HEK293 (cell line): ENCODE measurements around the gene FBLN2.
"Not testable (repeated sequence)": the region's sequence is repeated elsewhere in the genome, so short reads cannot be mapped to it uniquely, and the experiment has no call there.

Source experiments
- CTCF ChIA-PET: fragments of 350-600 bp; formaldehyde crosslinking; extraction: SDS; loops from one replicate; lab custom pipeline; 2021; ENCODE audit warnings: antibody characterized with exemption; lab: Yijun Ruan, JAX
- POLR2A ChIA-PET: fragments of 300-600 bp; formaldehyde crosslinking; extraction: SDS; loops from one replicate; lab custom pipeline; 2020; ENCODE audit warnings: antibody characterized with exemption, inconsistent platforms; lab: Yijun Ruan, JAX
- H3K27ac ChIP-seq: fragments of 200-500 bp; sonication (Bioruptor generic); 2 replicates; pipeline ENCODE4 v1.5.1; 2014; ENCODE audit warnings: low read depth, low read length, control low read depth, inconsistent platforms; ENCODE audit errors: extremely low read depth
- H3K36me3 ChIP-seq, 2 experiments: fragments of 200-500 bp in 1 of 2; sonication (Bioruptor generic) in 1 of 2; 1 replicate in 1 of 2; 2 replicates in 1 of 2; pipeline ENCODE4 v1.5.1; 2014 to 2017; ENCODE audit warnings: inconsistent platforms in 2 of 2, low read length in 2 of 2; ENCODE audit not compliant: control insufficient read depth in 2 of 2, insufficient read depth in 1 of 2
- H3K4me1 ChIP-seq: fragments of 200-500 bp; sonication (Bioruptor generic); 2 replicates; pipeline ENCODE4 v1.5.1; 2014; ENCODE audit warnings: mild to moderate bottlenecking, low read length, inconsistent platforms; ENCODE audit not compliant: control insufficient read depth, insufficient read depth
- H3K4me3 ChIP-seq: 2 replicates; pipeline ENCODE4 v1.5.1; 2011; ENCODE audit warnings: low read depth, mild to moderate bottlenecking, control low read depth, low read length, moderate library complexity
- H3K9me3 ChIP-seq: fragments of 200-500 bp; sonication (Bioruptor generic); 2 replicates; pipeline ENCODE4 v1.5.1; 2014; ENCODE audit warnings: low read depth, low read length, inconsistent platforms; ENCODE audit not compliant: control insufficient read depth, insufficient read depth
- GFI1B ChIP-seq: fragments of 450-650 bp; formaldehyde crosslinking; IDR thresholded peaks from 2 replicates; pipeline ENCODE4 v1.5.1; 2016; ENCODE audit warnings: missing biosample characterization, missing genetic modification characterization
- MYNN ChIP-seq: fragments of 450-650 bp; formaldehyde crosslinking; IDR thresholded peaks from 2 replicates; pipeline ENCODE4 v1.5.1; 2016; ENCODE audit warnings: missing biosample characterization, missing genetic modification characterization, borderline replicate concordance
- PRDM1 ChIP-seq: fragments of 450-650 bp; formaldehyde crosslinking; IDR thresholded peaks from 2 replicates; pipeline ENCODE4; 2016; ENCODE audit warnings: missing biosample characterization, missing genetic modification characterization
- ZNF114 ChIP-seq: fragments of 450-650 bp; formaldehyde crosslinking; IDR thresholded peaks from 2 replicates; pipeline ENCODE4 v1.5.0; 2017; ENCODE audit warnings: missing biosample characterization, missing genetic modification characterization
- ZNF146 ChIP-seq: fragments of 450-650 bp; formaldehyde crosslinking; IDR thresholded peaks from 2 replicates; pipeline ENCODE4 v1.5.1; 2016; ENCODE audit warnings: missing biosample characterization, missing genetic modification characterization
- ZNF366 ChIP-seq: fragments of 450-650 bp; formaldehyde crosslinking; conservative IDR thresholded peaks from 2 replicates; pipeline ENCODE4 v1.5.1; 2016; ENCODE audit warnings: missing biosample characterization, missing genetic modification characterization
- ZNF416 ChIP-seq: fragments of 450-650 bp; formaldehyde crosslinking; IDR thresholded peaks from 2 replicates; pipeline ENCODE4 v1.5.1; 2016; ENCODE audit warnings: missing biosample characterization, missing genetic modification characterization
- ZNF571 ChIP-seq: fragments of 450-650 bp; formaldehyde crosslinking; IDR thresholded peaks from 2 replicates; pipeline ENCODE4 v1.5.0; 2017; ENCODE audit warnings: missing biosample characterization, missing genetic modification characterization
- ZNF664 ChIP-seq: fragments of 450-650 bp; formaldehyde crosslinking; IDR thresholded peaks from 2 replicates; pipeline ENCODE4 v1.5.1; 2016; ENCODE audit warnings: missing biosample characterization, missing genetic modification characterization
- TF ChIP-seq, protein P1 (sequence below): fragments of 450-650 bp; formaldehyde crosslinking; IDR thresholded peaks from 2 replicates; pipeline ENCODE4 v1.5.1; 2016; ENCODE audit warnings: missing biosample characterization, missing genetic modification characterization
- TF ChIP-seq, protein P2 (sequence below): fragments of 450-650 bp; formaldehyde crosslinking; IDR thresholded peaks from 2 replicates; pipeline ENCODE4 v1.5.1; 2017; ENCODE audit warnings: missing biosample characterization, missing genetic modification characterization
- TF ChIP-seq, protein P3 (sequence below): fragments of 450-650 bp; formaldehyde crosslinking; conservative IDR thresholded peaks from 2 replicates; pipeline ENCODE4 v1.5.1; 2016; ENCODE audit warnings: low read depth, missing biosample characterization, missing genetic modification characterization
- TF ChIP-seq, protein P4 (sequence below): fragments of 450-650 bp; formaldehyde crosslinking; IDR thresholded peaks from 2 replicates; pipeline ENCODE4 v1.5.1; 2016; ENCODE audit warnings: missing biosample characterization, missing genetic modification characterization
- TF ChIP-seq, protein P5 (sequence below): fragments of 450-650 bp; formaldehyde crosslinking; IDR thresholded peaks from 2 replicates; pipeline ENCODE4 v1.5.1; 2016; ENCODE audit warnings: missing biosample characterization, missing genetic modification characterization
- TF ChIP-seq, protein P6 (sequence below): fragments of 450-650 bp; formaldehyde crosslinking; IDR thresholded peaks from 2 replicates; pipeline ENCODE4 v1.5.1; 2016; ENCODE audit warnings: missing biosample characterization, missing genetic modification characterization

The FBLN2 gene

DNA sequence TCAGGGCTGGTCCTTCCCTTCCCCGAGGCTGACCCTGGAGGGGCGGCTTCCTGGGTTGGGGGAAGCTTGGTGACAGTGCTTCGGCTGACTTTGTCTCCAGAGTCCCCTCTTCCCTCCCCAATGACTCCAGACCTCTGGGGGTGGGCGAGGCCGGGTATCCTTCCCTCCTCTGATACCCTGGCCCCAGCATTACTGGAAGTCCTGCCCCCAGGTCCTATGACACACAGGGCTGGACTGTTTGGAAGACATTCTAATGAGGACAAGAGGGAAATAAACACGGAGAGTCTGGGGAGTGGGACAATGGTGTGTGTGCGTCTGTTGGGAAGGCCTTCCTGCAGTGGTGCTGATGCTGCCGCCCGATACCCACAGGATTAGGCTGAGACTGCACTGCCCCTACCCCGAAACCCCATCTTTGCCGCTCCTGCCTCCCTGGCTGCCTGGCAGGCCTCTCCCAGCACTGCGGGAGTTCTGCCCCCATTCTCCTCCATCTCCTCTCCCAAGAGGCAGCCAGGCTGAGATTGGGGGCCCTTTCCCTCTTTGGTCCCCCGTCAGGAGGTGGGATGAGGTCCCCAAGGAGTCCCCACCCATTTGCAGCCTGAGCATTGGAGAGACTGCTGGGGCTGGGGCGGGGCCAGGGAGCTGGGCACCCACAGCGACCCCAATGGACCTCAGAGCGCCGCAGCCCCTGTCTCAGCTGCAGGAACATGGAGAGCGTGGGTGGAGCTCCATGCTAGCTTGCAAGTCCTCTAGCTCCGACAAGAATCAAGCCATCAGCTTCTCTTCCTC is 29.7 kb upstream of the FBLN2 start (continued):
- TF ChIP-seq, protein P1, sequence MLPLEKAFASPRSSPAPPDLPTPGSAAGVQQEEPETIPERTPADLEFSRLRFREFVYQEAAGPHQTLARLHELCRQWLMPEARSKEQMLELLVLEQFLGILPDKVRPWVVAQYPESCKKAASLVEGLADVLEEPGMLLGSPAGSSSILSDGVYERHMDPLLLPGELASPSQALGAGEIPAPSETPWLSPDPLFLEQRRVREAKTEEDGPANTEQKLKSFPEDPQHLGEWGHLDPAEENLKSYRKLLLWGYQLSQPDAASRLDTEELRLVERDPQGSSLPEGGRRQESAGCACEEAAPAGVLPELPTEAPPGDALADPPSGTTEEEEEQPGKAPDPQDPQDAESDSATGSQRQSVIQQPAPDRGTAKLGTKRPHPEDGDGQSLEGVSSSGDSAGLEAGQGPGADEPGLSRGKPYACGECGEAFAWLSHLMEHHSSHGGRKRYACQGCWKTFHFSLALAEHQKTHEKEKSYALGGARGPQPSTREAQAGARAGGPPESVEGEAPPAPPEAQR (tag by site-specific recombination) = no peak
- TF ChIP-seq ZNF366 (no peak), ZNF571 (tag by site-specific recombination) (no peak)
- TF ChIP-seq, protein P2, sequence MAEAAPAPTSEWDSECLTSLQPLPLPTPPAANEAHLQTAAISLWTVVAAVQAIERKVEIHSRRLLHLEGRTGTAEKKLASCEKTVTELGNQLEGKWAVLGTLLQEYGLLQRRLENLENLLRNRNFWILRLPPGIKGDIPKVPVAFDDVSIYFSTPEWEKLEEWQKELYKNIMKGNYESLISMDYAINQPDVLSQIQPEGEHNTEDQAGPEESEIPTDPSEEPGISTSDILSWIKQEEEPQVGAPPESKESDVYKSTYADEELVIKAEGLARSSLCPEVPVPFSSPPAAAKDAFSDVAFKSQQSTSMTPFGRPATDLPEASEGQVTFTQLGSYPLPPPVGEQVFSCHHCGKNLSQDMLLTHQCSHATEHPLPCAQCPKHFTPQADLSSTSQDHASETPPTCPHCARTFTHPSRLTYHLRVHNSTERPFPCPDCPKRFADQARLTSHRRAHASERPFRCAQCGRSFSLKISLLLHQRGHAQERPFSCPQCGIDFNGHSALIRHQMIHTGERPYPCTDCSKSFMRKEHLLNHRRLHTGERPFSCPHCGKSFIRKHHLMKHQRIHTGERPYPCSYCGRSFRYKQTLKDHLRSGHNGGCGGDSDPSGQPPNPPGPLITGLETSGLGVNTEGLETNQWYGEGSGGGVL (tag by site-specific recombination) = no peak

DNA sequence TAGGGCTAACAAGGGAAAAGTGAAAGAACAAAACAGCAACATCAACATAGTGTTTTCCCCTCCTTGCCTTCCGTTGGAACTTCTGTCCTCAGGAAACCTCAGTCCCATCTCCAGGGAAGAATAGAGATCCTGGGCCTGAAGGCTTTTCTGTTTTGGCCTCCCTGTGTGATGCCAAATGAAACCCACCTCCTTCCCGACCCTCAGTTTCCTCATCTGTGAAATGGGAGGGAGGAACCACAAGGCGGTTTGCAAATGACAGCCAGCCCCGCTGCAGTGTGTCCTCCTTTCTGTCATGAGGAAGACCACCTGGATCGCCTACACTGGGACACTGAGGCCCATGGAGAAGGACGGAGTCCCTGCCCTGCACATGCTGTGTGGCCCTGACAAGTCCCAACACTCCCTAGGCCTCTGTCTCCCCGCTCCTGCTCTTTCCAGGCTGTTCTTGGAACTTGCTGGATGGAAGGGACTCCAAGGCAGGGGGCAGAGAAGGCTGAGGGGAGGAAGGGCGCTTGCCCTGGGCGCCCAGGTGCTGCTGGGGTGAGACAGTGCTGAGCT is 28.5 kb upstream of the FBLN2 start:
- H3K4me1 ChIP-seq = no peaks in the 10 kb centered on the region
- TF ChIP-seq, protein P3, sequence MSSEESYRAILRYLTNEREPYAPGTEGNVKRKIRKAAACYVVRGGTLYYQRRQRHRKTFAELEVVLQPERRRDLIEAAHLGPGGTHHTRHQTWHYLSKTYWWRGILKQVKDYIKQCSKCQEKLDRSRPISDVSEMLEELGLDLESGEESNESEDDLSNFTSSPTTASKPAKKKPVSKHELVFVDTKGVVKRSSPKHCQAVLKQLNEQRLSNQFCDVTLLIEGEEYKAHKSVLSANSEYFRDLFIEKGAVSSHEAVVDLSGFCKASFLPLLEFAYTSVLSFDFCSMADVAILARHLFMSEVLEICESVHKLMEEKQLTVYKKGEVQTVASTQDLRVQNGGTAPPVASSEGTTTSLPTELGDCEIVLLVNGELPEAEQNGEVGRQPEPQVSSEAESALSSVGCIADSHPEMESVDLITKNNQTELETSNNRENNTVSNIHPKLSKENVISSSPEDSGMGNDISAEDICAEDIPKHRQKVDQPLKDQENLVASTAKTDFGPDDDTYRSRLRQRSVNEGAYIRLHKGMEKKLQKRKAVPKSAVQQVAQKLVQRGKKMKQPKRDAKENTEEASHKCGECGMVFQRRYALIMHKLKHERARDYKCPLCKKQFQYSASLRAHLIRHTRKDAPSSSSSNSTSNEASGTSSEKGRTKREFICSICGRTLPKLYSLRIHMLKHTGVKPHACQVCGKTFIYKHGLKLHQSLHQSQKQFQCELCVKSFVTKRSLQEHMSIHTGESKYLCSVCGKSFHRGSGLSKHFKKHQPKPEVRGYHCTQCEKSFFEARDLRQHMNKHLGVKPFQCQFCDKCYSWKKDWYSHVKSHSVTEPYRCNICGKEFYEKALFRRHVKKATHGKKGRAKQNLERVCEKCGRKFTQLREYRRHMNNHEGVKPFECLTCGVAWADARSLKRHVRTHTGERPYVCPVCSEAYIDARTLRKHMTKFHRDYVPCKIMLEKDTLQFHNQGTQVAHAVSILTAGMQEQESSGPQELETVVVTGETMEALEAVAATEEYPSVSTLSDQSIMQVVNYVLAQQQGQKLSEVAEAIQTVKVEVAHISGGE (tag by site-specific recombination) = no peak
- TF ChIP-seq ZNF114 (tag by site-specific recombination) (no peak), ZNF664 (tag by site-specific recombination) (no peak)
- TF ChIP-seq, protein P4, sequence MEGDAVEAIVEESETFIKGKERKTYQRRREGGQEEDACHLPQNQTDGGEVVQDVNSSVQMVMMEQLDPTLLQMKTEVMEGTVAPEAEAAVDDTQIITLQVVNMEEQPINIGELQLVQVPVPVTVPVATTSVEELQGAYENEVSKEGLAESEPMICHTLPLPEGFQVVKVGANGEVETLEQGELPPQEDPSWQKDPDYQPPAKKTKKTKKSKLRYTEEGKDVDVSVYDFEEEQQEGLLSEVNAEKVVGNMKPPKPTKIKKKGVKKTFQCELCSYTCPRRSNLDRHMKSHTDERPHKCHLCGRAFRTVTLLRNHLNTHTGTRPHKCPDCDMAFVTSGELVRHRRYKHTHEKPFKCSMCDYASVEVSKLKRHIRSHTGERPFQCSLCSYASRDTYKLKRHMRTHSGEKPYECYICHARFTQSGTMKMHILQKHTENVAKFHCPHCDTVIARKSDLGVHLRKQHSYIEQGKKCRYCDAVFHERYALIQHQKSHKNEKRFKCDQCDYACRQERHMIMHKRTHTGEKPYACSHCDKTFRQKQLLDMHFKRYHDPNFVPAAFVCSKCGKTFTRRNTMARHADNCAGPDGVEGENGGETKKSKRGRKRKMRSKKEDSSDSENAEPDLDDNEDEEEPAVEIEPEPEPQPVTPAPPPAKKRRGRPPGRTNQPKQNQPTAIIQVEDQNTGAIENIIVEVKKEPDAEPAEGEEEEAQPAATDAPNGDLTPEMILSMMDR (tag by site-specific recombination) = no peak
- CTCF ChIA-PET = interaction anchor here (1.5 kb wide), 1 partner anchor 24 kb away, joined by 4 read pairs; no protein-coding TSS in a partner anchor

DNA sequence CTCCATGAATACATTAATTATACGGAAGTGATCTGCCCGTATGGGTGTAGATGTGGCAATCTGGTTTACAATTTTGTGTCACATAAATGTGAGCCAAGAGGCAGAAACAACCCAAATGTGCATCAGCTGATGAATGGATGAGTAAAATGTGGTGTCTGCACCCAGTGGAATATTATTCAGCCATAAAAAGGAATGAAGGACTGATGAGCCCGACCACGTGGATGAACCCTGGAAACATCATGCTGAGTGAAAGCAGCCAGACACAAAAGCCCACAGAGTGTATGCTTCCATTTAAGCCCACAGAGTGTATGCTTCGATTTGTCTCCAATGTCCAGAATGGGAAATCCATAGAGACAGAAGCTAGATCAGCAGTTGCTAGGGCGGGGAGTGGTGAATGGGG is 27.6 kb upstream of the FBLN2 start:
- no peaks in the 10 kb centered on the region for H3K4me1 ChIP-seq
- CTCF ChIA-PET = no interaction called here
- TF ChIP-seq ZNF146 (tag by site-specific recombination) (peak; percentile 91), ZNF416 (no peak), GFI1B (tag by site-specific recombination) (no peak), PRDM1 (no peak), MYNN (no peak)
- TF ChIP-seq, protein P5, sequence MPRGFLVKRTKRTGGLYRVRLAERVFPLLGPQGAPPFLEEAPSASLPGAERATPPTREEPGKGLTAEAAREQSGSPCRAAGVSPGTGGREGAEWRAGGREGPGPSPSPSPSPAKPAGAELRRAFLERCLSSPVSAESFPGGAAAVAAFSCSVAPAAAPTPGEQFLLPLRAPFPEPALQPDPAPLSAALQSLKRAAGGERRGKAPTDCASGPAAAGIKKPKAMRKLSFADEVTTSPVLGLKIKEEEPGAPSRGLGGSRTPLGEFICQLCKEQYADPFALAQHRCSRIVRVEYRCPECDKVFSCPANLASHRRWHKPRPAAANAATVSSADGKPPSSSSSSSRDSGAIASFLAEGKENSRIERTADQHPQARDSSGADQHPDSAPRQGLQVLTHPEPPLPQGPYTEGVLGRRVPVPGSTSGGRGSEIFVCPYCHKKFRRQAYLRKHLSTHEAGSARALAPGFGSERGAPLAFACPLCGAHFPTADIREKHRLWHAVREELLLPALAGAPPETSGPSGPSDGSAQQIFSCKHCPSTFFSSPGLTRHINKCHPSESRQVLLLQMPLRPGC = no peak
- TF ChIP-seq, protein P6, sequence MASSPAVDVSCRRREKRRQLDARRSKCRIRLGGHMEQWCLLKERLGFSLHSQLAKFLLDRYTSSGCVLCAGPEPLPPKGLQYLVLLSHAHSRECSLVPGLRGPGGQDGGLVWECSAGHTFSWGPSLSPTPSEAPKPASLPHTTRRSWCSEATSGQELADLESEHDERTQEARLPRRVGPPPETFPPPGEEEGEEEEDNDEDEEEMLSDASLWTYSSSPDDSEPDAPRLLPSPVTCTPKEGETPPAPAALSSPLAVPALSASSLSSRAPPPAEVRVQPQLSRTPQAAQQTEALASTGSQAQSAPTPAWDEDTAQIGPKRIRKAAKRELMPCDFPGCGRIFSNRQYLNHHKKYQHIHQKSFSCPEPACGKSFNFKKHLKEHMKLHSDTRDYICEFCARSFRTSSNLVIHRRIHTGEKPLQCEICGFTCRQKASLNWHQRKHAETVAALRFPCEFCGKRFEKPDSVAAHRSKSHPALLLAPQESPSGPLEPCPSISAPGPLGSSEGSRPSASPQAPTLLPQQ (tag by site-specific recombination) = no peak
- no peaks in the 10 kb centered on the region for H3K36me3 ChIP-seq
- POLR2A ChIA-PET = no interaction called here
- no peak overlapping the region for H3K4me3 ChIP-seq
- no peak overlapping the region for H3K27ac ChIP-seq
- H3K9me3 ChIP-seq = no peaks in the 10 kb centered on the region

More for the DNA sequence above, 28.5 kb upstream of the FBLN2 start:
- no peaks in the 10 kb centered on the region for H3K9me3 ChIP-seq
- POLR2A ChIA-PET = interaction anchor here (0.6 kb wide), 1 partner anchor 80 kb away, joined by 5 read pairs; no protein-coding TSS in a partner anchor
- H3K36me3 ChIP-seq = no peaks in the 10 kb centered on the region
- no peak overlapping the region for H3K4me3 ChIP-seq
- no peak overlapping the region for H3K27ac ChIP-seq

DNA sequence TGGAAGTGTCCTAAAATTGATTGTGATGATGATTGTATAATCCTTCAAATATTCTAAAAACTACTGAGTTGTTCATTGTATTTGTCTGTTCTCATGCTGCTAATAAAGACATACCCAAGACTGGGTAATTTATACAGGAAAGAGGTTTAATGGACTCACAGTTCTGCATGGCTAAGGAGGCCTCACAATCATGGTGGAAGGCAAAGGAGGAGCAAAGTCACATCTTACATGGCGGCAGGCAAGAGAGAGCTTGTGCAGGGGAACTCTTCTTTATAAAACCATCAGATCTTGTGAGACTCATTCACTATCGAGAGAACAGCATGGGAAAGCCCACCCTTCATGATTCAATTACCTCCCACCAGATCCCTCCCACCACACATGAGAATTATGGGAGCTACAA is 27.2 kb upstream of the FBLN2 start:
- H3K9me3 ChIP-seq, H3K4me3 ChIP-seq, POLR2A ChIA-PET, H3K4me1 ChIP-seq, H3K27ac ChIP-seq, H3K36me3 ChIP-seq: not testable (repeated sequence)
- CTCF ChIA-PET = interaction anchor here (0.7 kb wide), 1 partner anchor 22 kb away, joined by 3 read pairs; no protein-coding TSS in a partner anchor
